Vagina (tissue), 2 donors: Measurements from ENCODE around the gene SIDT1.

ENCODE experiments used
- POLR2A ChIP-seq, 2 donors: fragments of 450-650 bp; IDR thresholded peaks; one replicate each; pipeline ENCODE4 v1.6.1; 2017; ENCODE audit warnings: antibody characterized with exemption in 2 of 2, mild to moderate bottlenecking in 2 of 2, moderate library complexity in 2 of 2
- POLR2AphosphoS5 ChIP-seq, 2 donors: sonication (generic); formaldehyde crosslinking; IDR thresholded peaks; one replicate each; pipeline ENCODE4 v1.9.0; 2017; ENCODE audit warnings: antibody characterized with exemption in 2 of 2, mild to moderate bottlenecking in 2 of 2, low read depth in 1 of 2; ENCODE audit not compliant: insufficient read depth in 1 of 2
- TF ChIP-seq, protein P1 (sequence below), 3 experiments: fragments of 450-650 bp in 2 of 3; fragments of 200-600 bp in 1 of 3; sonication (generic) in 1 of 3; IDR thresholded peaks; one replicate each; pipeline ENCODE4 v1.5.1; 2017 to 2019; ENCODE audit warnings: antibody characterized with exemption in 3 of 3, mild to moderate bottlenecking in 2 of 3, moderate library complexity in 2 of 3

DNA sequence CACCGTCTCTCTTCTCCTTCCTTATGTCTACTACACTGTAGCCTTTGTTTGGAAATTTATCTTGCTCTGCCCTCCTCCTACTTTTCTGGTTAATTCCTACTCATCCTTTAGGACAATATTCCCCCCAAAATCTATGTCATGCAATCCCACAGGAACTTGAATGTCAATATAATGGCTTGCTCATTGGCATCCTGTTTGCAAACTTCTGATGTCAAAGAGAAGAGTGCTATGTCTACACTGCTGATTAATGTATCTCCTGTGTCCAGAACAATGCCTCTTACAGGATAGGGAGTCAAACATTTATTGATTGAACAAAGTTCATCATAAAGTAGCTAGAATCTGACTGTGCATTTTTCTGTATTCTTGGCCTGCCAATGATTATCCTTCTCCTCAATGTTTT, 22.8 kb downstream of the SIDT1 start:
- TF ChIP-seq POLR2A (IDR thresholded peaks at IDR 0.05) (no peak), POLR2AphosphoS5 (IDR thresholded peaks at IDR 0.05; ENCODE audit: insufficient read depth in 1 of 2, low read depth in 1 of 2) (no peak)
- TF ChIP-seq, protein P1, sequence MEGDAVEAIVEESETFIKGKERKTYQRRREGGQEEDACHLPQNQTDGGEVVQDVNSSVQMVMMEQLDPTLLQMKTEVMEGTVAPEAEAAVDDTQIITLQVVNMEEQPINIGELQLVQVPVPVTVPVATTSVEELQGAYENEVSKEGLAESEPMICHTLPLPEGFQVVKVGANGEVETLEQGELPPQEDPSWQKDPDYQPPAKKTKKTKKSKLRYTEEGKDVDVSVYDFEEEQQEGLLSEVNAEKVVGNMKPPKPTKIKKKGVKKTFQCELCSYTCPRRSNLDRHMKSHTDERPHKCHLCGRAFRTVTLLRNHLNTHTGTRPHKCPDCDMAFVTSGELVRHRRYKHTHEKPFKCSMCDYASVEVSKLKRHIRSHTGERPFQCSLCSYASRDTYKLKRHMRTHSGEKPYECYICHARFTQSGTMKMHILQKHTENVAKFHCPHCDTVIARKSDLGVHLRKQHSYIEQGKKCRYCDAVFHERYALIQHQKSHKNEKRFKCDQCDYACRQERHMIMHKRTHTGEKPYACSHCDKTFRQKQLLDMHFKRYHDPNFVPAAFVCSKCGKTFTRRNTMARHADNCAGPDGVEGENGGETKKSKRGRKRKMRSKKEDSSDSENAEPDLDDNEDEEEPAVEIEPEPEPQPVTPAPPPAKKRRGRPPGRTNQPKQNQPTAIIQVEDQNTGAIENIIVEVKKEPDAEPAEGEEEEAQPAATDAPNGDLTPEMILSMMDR (IDR thresholded peaks at IDR 0.05), result no peak
